Vagina (tissue), 2 donors: ENCODE data around the gene ARHGEF18. TPM values are rescaled to one million over a fixed set of nuclear protein-coding genes. Genes with fewer than 3 reads are reported as not detected.
A peak's percentile ranks its signal among the peaks of the same experiment; 100 is the strongest.
"Not testable (repeated sequence)": the region's sequence is repeated elsewhere in the genome, so short reads cannot be mapped to it uniquely, and the experiment has no call there.

Experiments used
- DNase-seq, 2 donors: peaks; one replicate each; pipeline ENCODE4 v3.0.0-alpha.2; 2017; ENCODE audit errors: extremely low spot score in 2 of 2
- H3K27ac ChIP-seq: fragments of 200-600 bp; sonication (generic); one replicate; pipeline ENCODE4 v1.5.1; 2019
- H3K27me3 ChIP-seq: fragments of 200-600 bp; sonication (generic); one replicate; pipeline ENCODE4 v1.5.1; 2019
- H3K36me3 ChIP-seq, 2 donors: fragments of 200-600 bp; sonication (generic); one replicate each; pipeline ENCODE4 v1.5.1; 2017 to 2019
- H3K4me1 ChIP-seq: fragments of 200-600 bp; sonication (generic); one replicate; pipeline ENCODE4 v1.5.1; 2019
- H3K4me3 ChIP-seq, 2 donors: fragments of 200-600 bp; sonication (generic); 1 replicate in 1 of 2; 2 replicates in 1 of 2; pipeline ENCODE4 v1.5.1; 2016 to 2019
- H3K9me3 ChIP-seq: fragments of 200-600 bp; sonication (generic); one replicate; pipeline ENCODE4 v1.5.1; 2019
- POLR2A ChIP-seq, 2 donors: fragments of 450-650 bp; IDR thresholded peaks; one replicate each; pipeline ENCODE4 v1.6.1; 2017; ENCODE audit warnings: antibody characterized with exemption in 2 of 2, mild to moderate bottlenecking in 2 of 2, moderate library complexity in 2 of 2
- POLR2AphosphoS5 ChIP-seq, 2 donors: sonication (generic); formaldehyde crosslinking; IDR thresholded peaks; one replicate each; pipeline ENCODE4 v1.9.0; 2017; ENCODE audit warnings: antibody characterized with exemption in 2 of 2, mild to moderate bottlenecking in 2 of 2, low read depth in 1 of 2; ENCODE audit not compliant: insufficient read depth in 1 of 2
- intact Hi-C: fragments of 100-400 bp; cut with DNase I; formaldehyde crosslinking; loops from one replicate; pipeline ENCODE4 v1.15.1; 2023
- total RNA-seq: library from RNA; depleted of rRNA; stranded (reverse); fragments of >200 nt; gene quantifications from one replicate; pipeline ENCODE4 v1.2.3, GENCODE V29; 2016
- TF ChIP-seq, protein P1 (sequence below), 3 experiments: fragments of 450-650 bp in 2 of 3; fragments of 200-600 bp in 1 of 3; sonication (generic) in 1 of 3; IDR thresholded peaks; one replicate each; pipeline ENCODE4 v1.5.1; 2017 to 2019; ENCODE audit warnings: antibody characterized with exemption in 3 of 3, mild to moderate bottlenecking in 2 of 3, moderate library complexity in 2 of 3

Gene ARHGEF18
- total RNA-seq, 1 donor from 2014 or later, result 28.5 TPM

DNA sequence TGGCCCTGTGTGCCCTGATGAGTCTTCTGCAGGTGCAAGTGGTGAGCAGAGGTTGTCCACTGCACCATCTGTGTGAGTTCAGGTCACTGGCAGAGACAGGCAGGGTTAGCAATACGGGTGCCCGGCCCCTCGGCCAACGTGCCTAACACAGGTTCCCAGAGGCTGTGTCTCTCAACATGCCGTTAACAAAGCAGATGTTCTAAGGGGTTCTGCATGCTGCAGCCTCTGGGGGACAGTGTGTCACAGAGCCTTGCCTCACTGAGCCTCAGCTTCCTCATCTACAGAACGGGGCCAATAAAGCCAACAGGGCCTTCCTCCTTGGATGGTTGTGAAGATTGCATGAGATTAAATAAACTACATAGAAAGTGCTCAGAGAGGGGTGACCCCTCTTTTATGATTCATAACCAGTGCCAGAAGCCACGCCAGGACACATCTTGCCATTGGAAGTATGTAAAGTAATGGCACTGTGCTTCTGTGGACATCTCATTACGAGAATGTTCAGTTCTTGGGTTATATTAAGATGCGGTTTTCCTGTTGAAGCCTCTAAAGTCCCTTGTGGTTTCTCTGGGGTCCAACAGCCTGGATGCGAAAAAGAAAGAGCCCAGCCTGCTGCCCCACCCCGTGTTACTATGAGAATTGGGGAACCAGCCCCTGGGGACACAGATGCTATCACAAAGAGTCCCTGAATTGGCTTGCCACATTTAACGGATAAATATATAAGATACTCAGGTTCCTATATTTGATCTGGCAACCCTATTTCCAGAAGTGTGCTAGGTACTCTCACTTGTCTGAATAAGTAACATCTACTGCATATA, 11.2 kb upstream of the ARHGEF18 start:
- intact Hi-C loops, result loop anchor here (5.0 kb wide), 1 partner anchor 185 kb away; no protein-coding TSS in a partner anchor
- no peaks in the 10 kb centered on the region for H3K27me3 ChIP-seq
- no peaks in the 10 kb centered on the region for H3K9me3 ChIP-seq
- peaks cover 4% of the 10 kb centered on the region for H3K4me1 ChIP-seq
- TF ChIP-seq POLR2A (IDR thresholded peaks at IDR 0.05) (no peak), POLR2AphosphoS5 (IDR thresholded peaks at IDR 0.05; ENCODE audit: insufficient read depth in 1 of 2, low read depth in 1 of 2) (no peak)
- TF ChIP-seq, protein P1, sequence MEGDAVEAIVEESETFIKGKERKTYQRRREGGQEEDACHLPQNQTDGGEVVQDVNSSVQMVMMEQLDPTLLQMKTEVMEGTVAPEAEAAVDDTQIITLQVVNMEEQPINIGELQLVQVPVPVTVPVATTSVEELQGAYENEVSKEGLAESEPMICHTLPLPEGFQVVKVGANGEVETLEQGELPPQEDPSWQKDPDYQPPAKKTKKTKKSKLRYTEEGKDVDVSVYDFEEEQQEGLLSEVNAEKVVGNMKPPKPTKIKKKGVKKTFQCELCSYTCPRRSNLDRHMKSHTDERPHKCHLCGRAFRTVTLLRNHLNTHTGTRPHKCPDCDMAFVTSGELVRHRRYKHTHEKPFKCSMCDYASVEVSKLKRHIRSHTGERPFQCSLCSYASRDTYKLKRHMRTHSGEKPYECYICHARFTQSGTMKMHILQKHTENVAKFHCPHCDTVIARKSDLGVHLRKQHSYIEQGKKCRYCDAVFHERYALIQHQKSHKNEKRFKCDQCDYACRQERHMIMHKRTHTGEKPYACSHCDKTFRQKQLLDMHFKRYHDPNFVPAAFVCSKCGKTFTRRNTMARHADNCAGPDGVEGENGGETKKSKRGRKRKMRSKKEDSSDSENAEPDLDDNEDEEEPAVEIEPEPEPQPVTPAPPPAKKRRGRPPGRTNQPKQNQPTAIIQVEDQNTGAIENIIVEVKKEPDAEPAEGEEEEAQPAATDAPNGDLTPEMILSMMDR (IDR thresholded peaks at IDR 0.05), result no peak
- H3K27ac ChIP-seq, result no peak overlapping the region
- no peak overlapping the region for H3K4me3 ChIP-seq
- H3K36me3 ChIP-seq, result no peaks in the 10 kb centered on the region
- no peak for DNase-seq

DNA sequence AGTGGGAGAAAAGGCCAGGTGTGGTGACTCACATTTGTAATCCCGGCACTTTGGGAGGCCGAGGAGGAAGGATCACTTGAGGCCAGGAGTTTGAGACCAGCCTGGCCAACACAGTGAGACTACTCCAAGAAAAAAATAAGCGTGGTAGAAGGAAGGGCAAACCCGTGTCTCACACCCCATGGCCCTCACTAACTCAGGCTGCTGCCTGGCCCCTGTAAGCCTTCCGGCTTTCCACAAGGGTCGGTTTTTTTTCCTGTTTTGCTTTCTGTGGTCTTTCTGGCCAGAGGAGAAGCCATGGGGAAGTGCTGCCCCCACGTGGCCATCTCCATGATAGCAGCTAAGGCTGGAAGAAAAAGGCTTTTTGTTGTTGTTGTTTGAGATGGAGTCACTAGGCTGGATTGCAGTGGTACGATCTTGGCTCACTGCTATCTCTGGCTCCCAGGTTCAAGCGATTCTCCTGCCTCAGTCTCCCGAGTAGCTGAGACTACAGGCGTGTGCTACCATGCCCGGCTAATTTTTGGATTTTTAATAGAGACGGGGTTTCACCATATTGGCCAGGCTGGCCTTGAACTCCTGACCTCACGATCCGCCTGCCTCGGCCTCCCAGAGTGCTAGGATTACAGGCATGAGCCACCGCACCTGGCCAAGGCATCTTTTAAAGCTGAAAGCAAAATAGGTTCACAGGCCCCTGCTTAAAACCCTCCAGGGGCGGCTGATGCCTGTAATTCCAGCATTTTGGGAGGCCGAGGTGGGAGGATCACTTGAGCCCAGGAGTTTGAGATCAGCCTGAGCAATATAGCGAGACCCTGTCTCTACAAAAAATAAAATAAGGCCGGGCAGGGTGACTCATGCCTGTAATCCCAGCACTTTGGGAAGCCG, 7.5 kb upstream of the ARHGEF18 start:
- TF ChIP-seq POLR2A (IDR thresholded peaks at IDR 0.05), result no peak
- TF ChIP-seq, protein P1 (IDR thresholded peaks at IDR 0.05), result peak; percentile 87 to 94 (median 94)
- TF ChIP-seq POLR2AphosphoS5 (IDR thresholded peaks at IDR 0.05; ENCODE audit: insufficient read depth in 1 of 2, low read depth in 1 of 2), result peak in 1 of 2 donors; percentile 39
- no peaks in the 10 kb centered on the region for H3K9me3 ChIP-seq
- H3K27me3 ChIP-seq, result no peaks in the 10 kb centered on the region
- no peaks in the 10 kb centered on the region for H3K36me3 ChIP-seq
- H3K4me1 ChIP-seq, result peaks cover 4% of the 10 kb centered on the region
- no peak for DNase-seq
- no peak overlapping the region for H3K4me3 ChIP-seq
- intact Hi-C loops, result loop anchor here (5.0 kb wide), 1 partner anchor 239 kb away; no protein-coding TSS in a partner anchor
- H3K27ac ChIP-seq, result no peak overlapping the region

DNA sequence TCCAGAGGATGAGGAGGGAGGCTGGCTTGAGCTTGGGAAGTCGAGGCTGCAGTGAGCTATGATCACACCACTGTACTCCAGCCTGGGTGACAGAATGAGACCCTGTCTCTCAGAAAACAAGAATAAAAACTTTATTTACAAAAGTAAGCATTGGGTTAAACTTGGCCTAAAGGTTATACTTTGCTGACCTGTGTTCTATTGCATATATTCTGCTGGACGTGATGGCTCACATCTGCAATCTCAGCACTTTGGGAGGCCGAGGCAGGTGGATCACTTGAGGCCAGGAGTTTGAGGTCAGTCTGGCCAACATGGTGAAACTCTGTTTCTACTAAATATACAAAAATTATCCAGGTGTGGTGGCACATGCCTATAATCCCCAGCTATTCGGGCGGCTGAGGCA, 6.6 kb upstream of the ARHGEF18 start:
- intact Hi-C loops, result loop anchor here (5.0 kb wide), 1 partner anchor 240 kb away; no protein-coding TSS in a partner anchor
- no peak overlapping the region for H3K27ac ChIP-seq
- no peak for DNase-seq

DNA sequence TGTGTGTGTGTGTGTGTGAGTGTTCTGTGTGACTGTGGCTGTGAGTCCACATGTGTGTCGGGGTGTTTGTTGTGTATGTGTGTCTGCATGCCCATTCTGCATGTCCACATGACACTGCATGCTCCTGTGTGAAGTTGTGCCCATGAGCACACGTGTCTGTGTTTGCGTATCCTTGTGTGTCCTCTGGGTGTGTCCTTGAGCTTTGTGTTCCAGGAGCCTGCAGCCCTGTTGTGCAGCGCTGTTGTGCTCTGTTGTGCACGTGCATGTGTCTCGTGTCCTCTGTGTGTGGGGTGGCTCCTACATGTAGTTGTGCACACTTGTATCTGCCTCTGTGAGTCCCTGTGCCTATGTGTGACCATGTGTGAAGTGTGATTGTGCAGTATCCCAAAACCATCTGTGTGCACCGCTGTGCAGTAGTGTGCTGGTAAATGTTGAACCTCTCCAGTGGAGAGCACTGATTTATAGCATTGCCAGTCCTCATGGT, 2.2 kb upstream of the ARHGEF18 start:
- Histone ChIP-seq H3K9me3 (no peaks in the 10 kb centered on the region), H3K27ac (no peak overlapping the region), H3K36me3 (no peaks in the 10 kb centered on the region), H3K4me1 (no peaks in the 10 kb centered on the region), H3K27me3 (no peaks in the 10 kb centered on the region), H3K4me3 (no peak overlapping the region)
- intact Hi-C loops, result no loop called here
- TF ChIP-seq POLR2A (IDR thresholded peaks at IDR 0.05) (no peak), POLR2AphosphoS5 (IDR thresholded peaks at IDR 0.05; ENCODE audit: insufficient read depth in 1 of 2, low read depth in 1 of 2) (no peak)
- TF ChIP-seq, protein P1 (IDR thresholded peaks at IDR 0.05), result no peak
- DNase-seq, result no peak

More for the DNA sequence above, 6.6 kb upstream of the ARHGEF18 start:
- no peaks in the 10 kb centered on the region for H3K9me3 ChIP-seq
- H3K36me3 ChIP-seq, result no peaks in the 10 kb centered on the region
- no peaks in the 10 kb centered on the region for H3K27me3 ChIP-seq
- no peak overlapping the region for H3K4me3 ChIP-seq
- no peaks in the 10 kb centered on the region for H3K4me1 ChIP-seq
- TF ChIP-seq, protein P1 (IDR thresholded peaks at IDR 0.05), result no peak
- TF ChIP-seq POLR2AphosphoS5 (IDR thresholded peaks at IDR 0.05; ENCODE audit: insufficient read depth in 1 of 2, low read depth in 1 of 2), result no peak
- no peak for TF ChIP-seq POLR2A (IDR thresholded peaks at IDR 0.05)

DNA sequence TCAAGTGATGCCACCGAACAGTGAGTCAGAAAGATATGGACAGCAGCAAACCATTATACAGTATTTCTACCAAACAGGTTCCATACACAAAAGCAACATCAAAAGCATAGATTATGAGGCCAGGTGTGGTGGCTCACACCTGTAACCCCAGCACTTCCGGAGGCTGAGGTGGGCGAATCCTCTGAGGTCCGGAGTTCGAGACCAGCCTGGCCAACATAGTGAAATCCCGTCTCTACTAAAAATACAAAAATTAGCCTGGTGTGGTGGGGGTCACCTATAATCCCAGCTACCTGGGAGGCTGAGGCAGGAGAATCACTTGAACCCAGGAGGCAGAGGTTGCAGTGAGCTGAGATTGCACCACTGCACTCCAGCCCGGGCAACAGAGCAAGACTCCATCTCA, 1.7 kb upstream of the ARHGEF18 start:
- H3K9me3 ChIP-seq, H3K36me3 ChIP-seq, H3K4me3 ChIP-seq, H3K4me1 ChIP-seq, intact Hi-C loops, H3K27ac ChIP-seq, H3K27me3 ChIP-seq, DNase-seq: not testable (repeated sequence)
